T-cell (primary cell): ENCODE measurements around the gene GPR139. TPM values are rescaled to one million over a fixed set of nuclear protein-coding genes. Genes with fewer than 3 reads are reported as not detected.

ENCODE experiments used
- ATAC-seq, 4 experiments: fragments of 200-7000 bp in 3 of 4; fragments of 150-1000 bp in 1 of 4; cut with Tn5 transposase; replicated peaks in 1 of 4; 1 replicate in 3 of 4; 2 replicates in 1 of 4; pipeline ENCODE4 v1.10.0; 2021; ENCODE audit warnings: moderate library complexity in 3 of 4, mild to moderate bottlenecking in 2 of 4, moderate number of reproducible peaks in 1 of 4
- CTCF ChIA-PET, 2 donors: fragments of 300-600 bp; sonication (Branson Sonifier 250); formaldehyde crosslinking; loops; one replicate each; lab custom pipeline; 2022; ENCODE audit warnings: antibody characterized with exemption in 2 of 2; lab: Charles Lee
- POLR2A ChIA-PET, 2 donors: fragments of 300-600 bp; sonication (Branson Sonifier 250); formaldehyde crosslinking; loops; one replicate each; lab custom pipeline; 2022; ENCODE audit warnings: antibody characterized with exemption in 2 of 2; lab: Charles Lee
- DNase-seq, 35 experiments: peaks; one replicate each; pipeline versions ENCODE4 v3.0.0 to v3.0.0-alpha.2; 2013 to 2023
- H3K27ac ChIP-seq: one replicate; pipeline ENCODE4 v1.5.1; 2013; ENCODE audit warnings: low read length
- H3K27me3 ChIP-seq, 2 experiments: replicated peaks in 1 of 2; 1 replicate in 1 of 2; 2 replicates in 1 of 2; pipeline versions ENCODE4 v1.6.1 to v1.7.0; 2013; ENCODE audit warnings: low read length in 1 of 2, mixed read lengths in 1 of 2; ENCODE audit not compliant: control insufficient read depth in 2 of 2, insufficient read depth in 2 of 2; ENCODE audit errors: extremely low read depth in 1 of 2
- H3K36me3 ChIP-seq, 2 donors: 1 replicate in 1 of 2; 2 replicates in 1 of 2; pipeline versions ENCODE4 v1.6.1 to v1.7.0; 2013; ENCODE audit warnings: low read length in 1 of 2; ENCODE audit not compliant: control insufficient read depth in 2 of 2, insufficient read depth in 1 of 2; ENCODE audit errors: extremely low read depth in 1 of 2
- H3K4me1 ChIP-seq, 2 experiments: 1 replicate in 1 of 2; 2 replicates in 1 of 2; pipeline versions ENCODE4 v1.6.1 to v1.7.0; 2013; ENCODE audit warnings: low read length in 2 of 2, mixed read lengths in 1 of 2; ENCODE audit not compliant: insufficient read depth in 2 of 2, control insufficient read depth in 1 of 2; ENCODE audit errors: extremely low read depth in 1 of 2
- H3K4me3 ChIP-seq, 2 donors: 1 replicate in 1 of 2; 2 replicates in 1 of 2; pipeline versions ENCODE4 v1.5.1 to v1.7.0; 2013; ENCODE audit warnings: mild to moderate bottlenecking in 2 of 2, low read length in 1 of 2, moderate library complexity in 1 of 2; ENCODE audit not compliant: control insufficient read depth in 1 of 2; ENCODE audit errors: extremely low read depth in 1 of 2
- H3K9me3 ChIP-seq: 2 replicates; pipeline ENCODE4 v1.7.0; 2013
- H3K27ac Mint-ChIP-seq, 2 donors: one replicate each; pipeline ENCODE4 v1.8.0; 2020 to 2021; ENCODE audit warnings: mild to moderate bottlenecking in 2 of 2, mixed read lengths in 2 of 2
- H3K27me3 Mint-ChIP-seq, 2 donors: one replicate each; pipeline ENCODE4 v1.8.0; 2021 to 2022; ENCODE audit warnings: mixed read lengths in 2 of 2
- H3K36me3 Mint-ChIP-seq: one replicate; pipeline ENCODE4 v1.8.0; 2021; ENCODE audit warnings: mixed read lengths
- H3K4me1 Mint-ChIP-seq, 3 donors: one replicate each; pipeline ENCODE4 v1.8.0; 2020 to 2022; ENCODE audit warnings: mixed read lengths in 3 of 3, mild to moderate bottlenecking in 1 of 3
- H3K4me3 Mint-ChIP-seq, 3 donors: one replicate each; pipeline ENCODE4 v1.8.0; 2020 to 2022; ENCODE audit warnings: mild to moderate bottlenecking in 3 of 3, mixed read lengths in 3 of 3, moderate library complexity in 3 of 3
- H3K9me3 Mint-ChIP-seq, 3 donors: one replicate each; pipeline ENCODE4 v1.8.0; 2020 to 2022; ENCODE audit warnings: mixed read lengths in 3 of 3
- WGBS: methylation state at CpG from one replicate; pipeline ENCODE4 v1.1.5; 2013; ENCODE audit warnings: missing lambda C conversion rate; ENCODE audit not compliant: insufficient coverage; 5-methylcytosine and 5-hydroxymethylcytosine counted together
- total RNA-seq, 35 experiments: library from RNA in 6 of 35; stranded (reverse) in 6 of 35; fragments of 120-200 nt in 1 of 35; gene quantifications; one replicate each; pipeline versions ENCODE4 v1.2.1 to v1.2.4 and lab custom pipeline; 2013 to 2026

GPR139 gene
- total RNA-seq, 5 donors from 2014 or later (not counting 1 experiment from before 2014, with no cell fraction given), result not detected

DNA sequence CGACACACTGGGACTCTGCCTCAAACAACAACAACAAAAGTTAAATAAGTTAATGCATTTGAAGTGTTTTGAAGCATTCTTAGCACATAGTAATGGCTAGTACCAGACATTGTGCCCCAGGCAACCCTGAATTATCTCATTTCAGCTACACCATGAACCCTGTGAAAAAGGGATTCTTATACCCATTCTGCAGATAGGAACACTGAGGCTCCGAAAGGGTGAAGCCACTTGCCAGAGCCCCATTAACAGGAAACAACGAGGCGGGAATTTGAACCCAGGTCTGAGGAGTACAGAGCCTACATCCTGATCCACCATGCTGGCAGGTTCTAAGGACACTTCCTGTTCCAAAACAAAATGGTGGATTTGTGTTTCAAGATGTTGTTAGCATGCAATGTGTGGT lies 9.2 kb downstream of the GPR139 start:
- Mint-ChIP-seq H3K27ac (no peak overlapping the region), H3K4me3 (no peak overlapping the region), H3K4me1 (no peaks in the 10 kb centered on the region), H3K9me3 (peaks cover 5 to 9% (median 6%) of the 10 kb centered on the region in 3 donors), H3K36me3 (no peaks in the 10 kb centered on the region), H3K27me3 (peaks cover 0 to 9% of the 10 kb centered on the region in 2 donors)
- no peaks in the 10 kb centered on the region for H3K36me3 ChIP-seq
- ChIA-PET CTCF (no interaction called here), POLR2A (no interaction called here)
- H3K27ac ChIP-seq, result no peak overlapping the region
- peaks cover 0 to 3% of the 10 kb centered on the region in 2 experiments for H3K27me3 ChIP-seq
- DNase-seq (no peak), ATAC-seq (no peak)
- H3K4me1 ChIP-seq, result no peaks in the 10 kb centered on the region
- no CpG with 5 or more reads among the region's 4 CpGs for WGBS
- no peak overlapping the region for H3K4me3 ChIP-seq
- no peaks in the 10 kb centered on the region for H3K9me3 ChIP-seq

DNA sequence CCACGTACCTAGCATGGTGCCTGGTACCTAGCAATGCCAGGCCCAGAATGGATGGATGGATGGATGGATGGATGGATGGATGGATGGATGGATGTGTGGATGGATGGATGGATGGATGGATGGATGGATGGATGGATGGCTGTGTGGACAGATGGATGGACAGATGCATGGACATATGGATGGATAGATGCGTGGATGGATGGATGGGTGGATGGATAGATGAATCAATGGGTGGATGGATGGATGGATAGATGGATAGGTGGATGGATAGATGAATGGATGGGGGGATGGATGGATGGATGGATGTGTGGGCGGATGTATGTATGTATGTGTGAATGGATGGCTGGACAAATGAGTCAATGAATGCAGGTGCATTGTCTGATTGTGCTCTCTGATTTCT lies 12.6 kb downstream of the GPR139 start:
- CTCF ChIA-PET, result no interaction called here
- no peak overlapping the region for H3K4me3 ChIP-seq
- no peaks in the 10 kb centered on the region for H3K36me3 ChIP-seq
- DNase-seq, result no peak
- no peaks in the 10 kb centered on the region for H3K36me3 Mint-ChIP-seq
- H3K9me3 ChIP-seq, result no peaks in the 10 kb centered on the region
- no peak for ATAC-seq
- peaks cover 0 to 5% (median 0%) of the 10 kb centered on the region in 3 donors for H3K9me3 Mint-ChIP-seq
- peaks cover 0 to 3% of the 10 kb centered on the region in 2 experiments for H3K27me3 ChIP-seq
- no peak overlapping the region for H3K27ac Mint-ChIP-seq
- no peaks in the 10 kb centered on the region for H3K4me1 ChIP-seq
- H3K4me1 Mint-ChIP-seq, result no peaks in the 10 kb centered on the region
- no peak overlapping the region for H3K27ac ChIP-seq
- H3K27me3 Mint-ChIP-seq, result peaks cover 0 to 20% of the 10 kb centered on the region in 2 donors
- POLR2A ChIA-PET, result no interaction called here
- no peak overlapping the region for H3K4me3 Mint-ChIP-seq
- WGBS, result 62% methylated on average over 3 of the region's 3 CpGs

DNA sequence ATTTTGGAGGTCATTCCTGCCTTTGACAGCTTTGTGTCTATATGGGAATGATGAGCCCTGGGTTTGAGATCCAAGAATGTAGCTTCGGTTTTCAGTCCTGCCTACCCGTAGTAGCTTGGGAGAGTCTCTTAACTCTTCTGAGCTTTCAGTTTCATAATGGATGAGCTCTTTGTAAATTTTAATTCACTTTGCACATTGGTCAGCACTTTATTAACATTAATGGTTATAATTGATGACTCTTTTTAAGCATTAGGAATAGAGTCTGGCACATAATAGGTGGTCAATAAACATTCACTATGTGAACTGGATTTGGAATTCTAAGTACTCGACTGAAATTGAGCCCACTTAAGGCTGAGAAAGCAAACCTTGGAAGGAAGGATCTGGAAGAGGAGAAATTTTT lies 17.3 kb downstream of the GPR139 start:
- no peaks in the 10 kb centered on the region for H3K27me3 ChIP-seq
- ATAC-seq (no peak), DNase-seq (no peak)
- POLR2A ChIA-PET, result no interaction called here
- Mint-ChIP-seq H3K9me3 (peaks cover 0 to 8% (median 0%) of the 10 kb centered on the region in 3 donors), H3K36me3 (no peaks in the 10 kb centered on the region), H3K4me3 (no peak overlapping the region), H3K27me3 (peaks cover 0 to 24% of the 10 kb centered on the region in 2 donors), H3K27ac (no peak overlapping the region), H3K4me1 (no peaks in the 10 kb centered on the region)
- H3K9me3 ChIP-seq, result no peaks in the 10 kb centered on the region
- no peaks in the 10 kb centered on the region for H3K4me1 ChIP-seq
- WGBS, result no CpG with 5 or more reads among the region's 3 CpGs
- no peaks in the 10 kb centered on the region for H3K36me3 ChIP-seq
- no peak overlapping the region for H3K4me3 ChIP-seq
- CTCF ChIA-PET, result no interaction called here
- no peak overlapping the region for H3K27ac ChIP-seq

DNA sequence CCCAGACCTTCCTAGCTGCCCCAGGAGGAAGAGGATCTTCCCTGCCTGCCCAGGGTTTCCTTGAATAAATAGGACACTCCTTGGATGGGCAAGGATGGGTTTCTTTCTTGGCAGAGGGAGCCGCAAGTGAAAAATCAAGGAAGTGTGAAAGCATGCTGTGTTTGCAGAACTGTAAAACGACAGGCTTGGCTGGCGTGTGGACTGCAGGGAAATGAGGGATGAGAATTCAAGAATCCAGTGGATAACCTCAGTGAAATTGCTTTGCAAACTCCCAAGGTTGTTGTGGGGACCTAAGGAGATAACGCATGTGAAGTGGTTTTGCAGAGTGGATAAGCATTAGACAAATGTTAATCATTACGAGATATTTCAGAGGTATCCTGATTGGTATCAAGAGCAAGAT lies 20.4 kb downstream of the GPR139 start:
- CTCF ChIA-PET, result no interaction called here
- Mint-ChIP-seq H3K27ac (no peak overlapping the region), H3K4me3 (no peak overlapping the region), H3K9me3 (peaks cover 0 to 3% (median 0%) of the 10 kb centered on the region in 3 donors), H3K4me1 (no peaks in the 10 kb centered on the region), H3K27me3 (peaks cover 0 to 12% of the 10 kb centered on the region in 2 donors), H3K36me3 (no peaks in the 10 kb centered on the region)
- ATAC-seq (no peak), DNase-seq (no peak)
- Histone ChIP-seq H3K27me3 (no peaks in the 10 kb centered on the region), H3K27ac (no peak overlapping the region), H3K9me3 (no peaks in the 10 kb centered on the region), H3K4me3 (no peak overlapping the region), H3K36me3 (no peaks in the 10 kb centered on the region), H3K4me1 (no peaks in the 10 kb centered on the region)
- 24% methylated on average over 3 of the region's 5 CpGs for WGBS
- POLR2A ChIA-PET, result no interaction called here

DNA sequence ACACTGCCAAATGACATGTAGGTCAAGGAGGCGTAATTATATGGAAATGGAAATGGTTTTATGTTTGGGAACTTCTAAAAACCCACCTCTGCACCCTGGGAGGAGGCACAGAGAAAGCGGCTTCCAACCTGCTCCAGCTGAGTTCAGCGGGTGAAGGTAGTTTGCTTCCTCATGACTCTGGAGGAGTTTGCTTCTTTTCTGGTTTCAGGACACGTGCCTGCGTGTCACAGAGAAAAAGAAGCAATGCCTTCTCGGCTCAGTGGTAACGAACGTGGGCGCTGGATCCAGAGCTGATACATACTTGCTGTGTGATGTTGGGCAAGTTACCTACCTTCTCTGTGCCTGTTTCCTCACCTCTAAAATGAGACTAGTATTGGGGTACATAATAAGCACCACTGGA lies 22.1 kb downstream of the GPR139 start:
- Histone ChIP-seq H3K9me3 (no peaks in the 10 kb centered on the region), H3K36me3 (no peaks in the 10 kb centered on the region), H3K27me3 (no peaks in the 10 kb centered on the region), H3K4me3 (no peak overlapping the region), H3K27ac (no peak overlapping the region), H3K4me1 (no peaks in the 10 kb centered on the region)
- CTCF ChIA-PET, result no interaction called here
- Mint-ChIP-seq H3K4me1 (no peaks in the 10 kb centered on the region), H3K4me3 (no peak overlapping the region), H3K27me3 (peaks cover 0 to 12% of the 10 kb centered on the region in 2 donors), H3K27ac (no peak overlapping the region), H3K9me3 (peaks cover 0 to 3% (median 0%) of the 10 kb centered on the region in 3 donors), H3K36me3 (no peaks in the 10 kb centered on the region)
- ATAC-seq (no peak), DNase-seq (no peak)
- 93% methylated on average over 3 of the region's 9 CpGs for WGBS
- POLR2A ChIA-PET, result no interaction called here

DNA sequence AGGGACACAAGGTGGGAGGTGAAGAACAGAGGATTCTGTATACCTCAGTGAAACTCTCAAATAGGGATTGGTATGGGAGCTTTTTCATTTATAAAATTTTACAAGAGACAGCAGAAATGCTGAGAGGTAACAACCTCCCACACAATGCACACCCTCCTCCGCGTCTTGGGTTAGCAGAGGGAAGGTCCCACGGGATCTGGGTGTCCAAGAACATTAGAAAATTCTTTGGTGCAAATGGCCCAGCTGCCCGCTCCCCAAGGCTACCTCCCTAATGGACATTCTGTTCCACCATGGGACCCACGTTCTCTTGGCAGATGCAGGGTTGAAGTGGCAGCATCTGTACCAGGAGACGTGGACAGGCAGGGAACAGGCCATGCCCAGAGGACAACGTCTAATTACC lies 22.5 kb downstream of the GPR139 start:
- H3K4me3 ChIP-seq, result no peak overlapping the region
- peaks cover 0 to 3% (median 0%) of the 10 kb centered on the region in 3 donors for H3K9me3 Mint-ChIP-seq
- ChIA-PET POLR2A (no interaction called here), CTCF (no interaction called here)
- H3K36me3 ChIP-seq, result no peaks in the 10 kb centered on the region
- H3K27ac Mint-ChIP-seq, result no peak overlapping the region
- H3K27me3 ChIP-seq, result no peaks in the 10 kb centered on the region
- no peaks in the 10 kb centered on the region for H3K36me3 Mint-ChIP-seq
- H3K27ac ChIP-seq, result no peak overlapping the region
- 76% methylated on average over 3 of the region's 7 CpGs for WGBS
- H3K9me3 ChIP-seq, result no peaks in the 10 kb centered on the region
- H3K4me3 Mint-ChIP-seq, result no peak overlapping the region
- no peaks in the 10 kb centered on the region for H3K4me1 Mint-ChIP-seq
- ATAC-seq (no peak), DNase-seq (no peak)
- no peaks in the 10 kb centered on the region for H3K4me1 ChIP-seq
- peaks cover 0 to 7% of the 10 kb centered on the region in 2 donors for H3K27me3 Mint-ChIP-seq

DNA sequence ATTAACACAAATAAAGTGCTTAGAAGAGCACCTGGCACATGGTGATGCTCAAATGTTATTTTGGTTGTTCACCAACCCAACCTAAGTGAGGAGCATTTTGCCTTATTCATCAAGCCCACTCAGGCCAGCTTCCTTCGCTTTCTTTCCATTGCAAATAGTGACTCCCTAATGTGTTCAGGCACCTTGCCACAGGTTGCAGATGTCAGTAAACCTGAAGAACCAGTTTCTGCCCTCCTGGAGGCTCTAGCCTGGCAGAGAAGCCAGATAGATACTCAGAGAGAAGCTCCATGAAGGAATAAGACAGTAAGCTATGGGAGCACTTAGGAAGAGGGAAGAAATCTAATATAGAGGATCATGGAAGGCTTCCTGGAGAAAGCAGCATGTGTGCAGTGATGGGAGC lies 23.9 kb downstream of the GPR139 start:
- Mint-ChIP-seq H3K36me3 (no peaks in the 10 kb centered on the region), H3K4me1 (no peaks in the 10 kb centered on the region), H3K27me3 (peaks cover 0 to 7% of the 10 kb centered on the region in 2 donors), H3K9me3 (peaks cover 0 to 3% (median 0%) of the 10 kb centered on the region in 3 donors), H3K4me3 (no peak overlapping the region), H3K27ac (no peak overlapping the region)
- Histone ChIP-seq H3K27ac (no peak overlapping the region), H3K27me3 (no peaks in the 10 kb centered on the region), H3K36me3 (no peaks in the 10 kb centered on the region), H3K4me3 (no peak overlapping the region), H3K4me1 (no peaks in the 10 kb centered on the region), H3K9me3 (no peaks in the 10 kb centered on the region)
- no CpG with 5 or more reads among the region's 1 CpG for WGBS
- ChIA-PET POLR2A (no interaction called here), CTCF (no interaction called here)
- DNase-seq (no peak), ATAC-seq (no peak)
